Mucosa of gallbladder (tissue), 1 donor: ENCODE measurements around the gene ZBTB16. TPM values are rescaled to one million over a fixed set of nuclear protein-coding genes. Genes with fewer than 3 reads are reported as not detected.

Experiments
- DNase-seq: peaks from one replicate; pipeline ENCODE4 v3.0.0-alpha.2; 2020; ENCODE audit warnings: low spot score
- total RNA-seq: library from RNA; stranded (reverse); gene quantifications from one replicate; pipeline ENCODE4 v1.2.1, GENCODE V29; 2021
- donor health status: DM: no; HTN: no; CAD: no.

Gene ZBTB16
- total RNA-seq, 1 donor from 2014 or later = 85.4 TPM

DNA sequence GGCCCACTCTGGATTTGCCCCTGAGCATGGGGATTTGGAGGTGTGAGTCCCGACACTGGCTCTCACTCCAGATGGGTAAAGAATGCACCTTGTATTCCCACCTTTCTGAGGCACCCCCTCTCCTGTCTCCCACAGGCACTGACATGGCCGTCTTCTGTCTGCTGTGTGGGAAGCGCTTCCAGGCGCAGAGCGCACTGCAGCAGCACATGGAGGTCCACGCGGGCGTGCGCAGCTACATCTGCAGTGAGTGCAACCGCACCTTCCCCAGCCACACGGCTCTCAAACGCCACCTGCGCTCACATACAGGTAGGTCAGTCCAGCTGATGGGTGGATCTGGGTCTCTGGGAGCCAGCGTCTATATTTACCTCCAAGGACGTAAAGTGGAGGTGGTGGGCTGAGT is 182.5 kb downstream of the ZBTB16 start:
- DNase-seq = no peak

DNA sequence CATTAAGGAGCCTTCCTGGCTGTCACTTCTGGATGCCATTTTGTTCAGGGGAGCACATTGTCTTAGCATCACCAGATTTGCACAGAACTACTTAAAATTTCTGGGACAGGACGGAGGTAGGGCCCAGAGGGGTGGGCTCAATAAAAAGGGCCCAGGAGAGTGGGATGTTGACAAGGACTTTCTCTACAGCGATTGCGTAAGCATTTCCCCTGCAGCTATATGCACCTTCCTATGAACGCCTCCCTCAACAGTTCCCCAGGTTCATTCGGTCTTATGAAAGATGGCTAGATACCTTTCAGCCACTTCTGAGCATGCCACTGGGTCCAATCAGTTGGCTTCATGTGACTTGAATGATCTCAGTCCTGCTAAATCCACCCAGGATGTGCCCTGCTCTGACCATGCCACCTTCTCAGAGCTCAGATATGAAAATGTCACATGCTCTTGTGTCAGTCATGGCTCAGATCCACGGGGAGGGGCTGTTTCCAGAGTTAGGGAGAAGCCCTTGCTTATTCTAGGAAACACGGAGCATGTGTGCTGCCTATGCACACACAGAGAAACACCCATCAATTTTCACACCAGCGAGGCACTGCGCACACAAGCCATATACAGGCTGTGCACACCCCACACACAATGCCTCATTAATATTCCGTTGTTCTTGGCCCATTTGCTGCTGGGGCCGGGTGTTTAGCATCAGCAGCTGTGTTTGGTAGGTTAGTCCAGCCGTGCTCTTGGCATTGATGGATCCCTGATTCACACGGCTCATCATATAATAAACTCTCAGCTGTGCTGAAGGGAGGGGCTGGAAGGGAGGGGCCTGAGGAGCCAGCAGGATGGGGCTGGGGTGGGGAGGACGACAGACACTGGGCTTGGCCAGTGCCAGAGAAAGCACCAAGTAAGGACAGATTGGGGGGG is 184.2 kb downstream of the ZBTB16 start:
- DNase-seq = no peak

DNA sequence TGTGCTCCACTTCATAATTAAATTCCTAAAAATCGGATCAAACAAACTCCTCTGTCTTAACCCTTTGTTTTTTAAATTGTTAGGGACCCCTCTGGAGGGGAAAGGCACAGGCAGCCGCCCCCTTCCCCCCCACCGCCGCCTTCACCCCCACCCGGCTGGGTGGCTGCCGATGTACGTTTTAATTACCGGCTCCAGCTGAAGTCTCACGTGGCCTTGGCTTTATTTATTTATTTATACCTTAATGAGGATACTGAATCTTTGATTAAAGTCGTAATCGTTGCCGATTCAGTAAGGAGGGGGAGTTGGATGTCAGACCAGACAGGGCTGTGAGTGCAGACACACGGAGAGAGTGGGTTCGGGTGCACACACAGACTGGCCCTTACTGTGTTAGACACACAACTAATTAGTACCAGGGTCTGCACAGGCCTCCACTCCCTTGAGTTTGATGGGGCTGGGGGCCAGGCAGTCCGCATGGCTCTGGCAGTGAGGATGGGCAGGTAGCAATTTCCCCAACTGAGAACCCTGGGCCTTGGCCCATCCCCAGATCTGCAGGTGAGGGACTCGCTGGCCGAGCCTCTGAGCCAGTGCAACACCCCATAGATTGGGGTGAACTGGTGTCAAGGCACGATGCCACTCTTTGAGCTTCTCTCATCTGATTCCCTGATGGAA is 185.3 kb downstream of the ZBTB16 start:
- no peak for DNase-seq

DNA sequence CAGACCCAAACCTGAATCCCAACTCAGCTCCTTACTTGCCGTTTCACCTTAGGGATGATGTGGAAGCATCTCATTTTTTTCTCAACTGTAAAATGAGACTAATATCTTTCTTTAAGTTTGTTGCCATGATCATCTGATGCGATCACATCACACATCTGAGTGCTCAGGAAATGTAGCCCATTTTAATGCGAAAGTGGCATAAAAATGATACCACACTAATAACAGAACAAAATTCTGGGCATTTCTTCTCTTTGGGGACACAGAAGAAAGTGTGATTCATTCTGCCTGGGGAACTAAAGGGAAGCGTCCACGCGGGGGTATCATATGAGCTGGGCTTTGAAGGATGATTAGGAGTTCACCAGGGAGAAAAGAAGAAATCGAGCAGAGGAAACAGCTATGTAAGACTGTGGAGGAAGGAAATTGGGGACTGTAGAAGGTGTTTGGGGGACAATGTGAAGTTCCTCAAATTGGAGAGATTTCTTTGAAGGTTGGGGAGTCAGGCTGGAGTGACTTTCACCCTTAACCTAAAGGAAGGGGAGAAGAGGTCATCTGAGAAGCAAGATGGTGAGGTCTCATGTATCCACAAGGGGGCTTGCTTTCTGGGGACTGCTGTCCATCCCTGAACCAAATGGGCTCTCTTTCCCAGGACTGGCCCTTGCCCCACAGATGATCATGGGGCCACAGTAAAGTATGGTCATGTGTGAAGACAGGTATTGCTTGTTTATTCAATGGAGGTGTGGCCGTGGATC is 187.0 kb downstream of the ZBTB16 start:
- no peak for DNase-seq

DNA sequence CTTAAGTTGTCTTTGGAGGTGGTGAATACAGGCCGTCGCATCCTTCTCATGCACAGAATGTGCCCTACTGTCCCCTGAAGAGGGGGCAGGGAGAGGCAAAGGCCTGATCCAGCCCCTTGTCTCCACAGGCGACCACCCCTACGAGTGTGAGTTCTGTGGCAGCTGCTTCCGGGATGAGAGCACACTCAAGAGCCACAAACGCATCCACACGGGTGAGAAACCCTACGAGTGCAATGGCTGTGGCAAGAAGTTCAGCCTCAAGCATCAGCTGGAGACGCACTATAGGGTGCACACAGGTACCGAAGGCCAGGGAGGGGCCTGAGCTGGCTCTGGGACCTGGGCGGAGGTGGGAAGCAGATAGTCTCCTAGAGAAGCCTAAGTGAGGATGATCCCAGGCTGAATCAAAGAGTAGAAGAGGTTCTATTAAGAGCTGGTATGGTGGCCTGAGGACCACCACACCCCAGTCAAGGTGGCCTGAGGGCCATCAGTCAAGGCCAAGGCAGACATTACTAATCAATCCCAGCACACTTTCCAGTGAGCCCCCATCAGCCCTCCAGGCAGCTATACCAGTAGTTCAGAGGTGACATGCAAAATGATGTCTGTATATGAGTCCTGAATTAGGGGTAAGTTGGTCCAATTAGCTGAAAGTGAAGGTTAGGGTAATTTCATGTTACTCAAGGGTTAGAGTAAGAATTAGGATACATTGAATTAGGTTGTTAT is 187.7 kb downstream of the ZBTB16 start:
- no peak for DNase-seq

DNA sequence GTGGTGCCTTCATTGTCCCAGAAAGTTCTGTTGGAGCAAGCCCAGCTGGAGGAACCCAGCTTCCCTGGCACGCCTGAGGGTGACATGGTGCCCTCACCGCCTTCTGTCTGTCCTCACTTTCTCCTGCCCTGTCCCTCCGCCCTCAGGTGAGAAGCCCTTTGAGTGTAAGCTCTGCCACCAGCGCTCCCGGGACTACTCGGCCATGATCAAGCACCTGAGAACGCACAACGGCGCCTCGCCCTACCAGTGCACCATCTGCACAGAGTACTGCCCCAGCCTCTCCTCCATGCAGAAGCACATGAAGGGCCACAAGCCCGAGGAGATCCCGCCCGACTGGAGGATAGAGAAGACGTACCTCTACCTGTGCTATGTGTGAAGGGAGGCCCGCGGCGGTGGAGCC is 190.7 kb downstream of the ZBTB16 start:
- DNase-seq = no peak

DNA sequence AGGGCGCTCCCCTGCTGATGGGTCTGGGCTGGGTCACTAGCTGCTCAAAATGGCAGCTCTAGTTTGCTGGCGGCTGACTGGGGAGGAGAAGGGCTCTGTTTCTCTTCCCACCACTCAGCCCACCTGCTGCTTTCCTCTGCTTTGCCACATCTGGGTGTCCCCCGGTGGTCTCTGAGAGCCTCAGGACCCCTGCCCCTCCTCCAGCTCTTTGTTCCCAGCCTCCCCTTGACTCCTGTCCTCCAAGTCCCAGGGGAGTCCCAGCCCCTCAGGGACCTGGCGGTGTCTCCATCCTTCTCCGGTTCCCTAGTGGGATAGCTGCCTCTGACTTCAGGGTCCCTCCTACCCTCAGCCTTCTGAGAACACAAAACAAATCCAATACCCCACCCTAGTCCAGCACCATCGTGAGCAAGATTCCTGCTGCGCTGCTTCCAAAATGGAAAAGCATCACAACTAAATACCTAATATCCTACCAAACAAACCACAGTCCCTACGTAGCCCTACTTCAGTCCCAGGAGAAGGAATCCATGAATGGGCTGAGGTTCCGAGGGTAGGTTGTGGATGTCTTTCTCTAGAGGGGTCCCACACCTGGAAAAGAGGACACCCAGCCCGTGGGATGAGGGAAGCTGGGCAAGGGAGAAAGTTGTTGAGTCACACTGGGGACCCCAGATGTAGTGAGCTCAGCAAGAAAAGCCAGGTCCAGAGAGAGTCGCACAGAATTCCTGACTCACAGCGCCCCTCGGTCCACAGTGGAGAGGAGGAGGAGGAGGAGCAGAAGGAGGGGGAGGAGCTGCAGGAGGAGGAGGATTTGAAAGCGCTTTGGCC is 191.7 kb downstream of the ZBTB16 start:
- no peak for DNase-seq

DNA sequence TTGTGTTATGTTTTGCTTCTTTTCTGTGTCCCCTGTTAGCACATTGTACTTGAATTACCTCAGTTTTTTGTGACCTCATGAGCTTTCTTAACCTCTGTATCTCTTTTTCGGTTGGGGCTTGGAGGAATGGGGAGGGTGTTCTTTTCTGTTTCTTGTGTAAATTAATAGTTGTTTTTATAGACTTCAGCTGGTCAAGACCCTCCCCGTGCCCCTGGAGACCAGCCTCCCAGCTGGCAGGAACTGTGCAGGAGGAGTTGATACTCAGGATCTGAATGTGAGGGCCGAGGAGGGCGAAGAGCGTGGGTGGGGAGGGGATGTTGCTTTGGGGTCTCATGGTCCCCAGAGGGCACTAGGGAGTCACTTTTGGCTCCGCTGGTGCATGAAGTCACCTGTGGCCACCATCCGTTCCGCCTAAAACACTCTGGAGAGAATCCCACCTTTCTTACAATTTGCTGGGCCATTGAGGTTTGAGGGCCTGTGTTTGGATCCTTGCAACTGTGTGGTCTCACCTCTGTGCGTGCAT is 192.4 kb downstream of the ZBTB16 start:
- DNase-seq = no peak

DNA sequence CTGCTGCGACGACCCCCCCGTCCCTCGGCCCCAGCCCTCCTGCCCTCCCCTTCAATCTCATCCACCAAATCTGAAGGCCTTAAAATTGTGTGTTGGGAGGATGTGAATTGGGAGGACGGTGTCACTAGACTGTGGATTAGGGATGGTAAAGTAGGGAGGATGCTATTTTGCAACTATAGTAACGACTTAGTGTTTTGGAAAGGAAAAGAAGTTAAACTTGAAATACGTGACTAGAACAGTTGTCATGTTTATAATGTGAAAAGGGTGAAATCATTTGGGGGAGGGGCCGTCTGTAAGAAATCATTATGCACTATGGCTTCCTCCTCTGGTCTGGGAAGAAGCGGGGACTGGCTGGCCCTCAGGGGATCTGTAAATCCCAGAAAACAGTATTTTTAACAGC is 193.3 kb downstream of the ZBTB16 start:
- no peak for DNase-seq

DNA sequence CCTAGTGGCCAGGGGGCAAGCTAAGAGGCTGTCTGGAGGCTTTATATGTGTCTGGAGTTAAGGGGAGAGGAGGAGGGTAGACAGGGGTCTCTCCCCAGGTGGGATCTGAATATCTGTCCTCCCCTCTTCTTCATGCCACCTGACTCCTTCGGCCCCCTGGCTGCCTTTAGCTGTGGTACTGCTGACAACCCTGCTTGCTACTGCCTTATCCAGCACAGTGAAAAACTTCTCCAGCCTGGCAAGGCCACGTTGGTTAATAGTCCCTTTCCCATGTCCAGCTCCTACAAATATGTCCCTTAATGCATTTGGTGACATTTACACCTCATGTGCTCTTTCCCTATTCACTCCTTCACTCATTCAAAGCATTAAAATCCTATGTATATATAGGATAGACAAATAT is 194.3 kb downstream of the ZBTB16 start:
- DNase-seq = no peak

DNA sequence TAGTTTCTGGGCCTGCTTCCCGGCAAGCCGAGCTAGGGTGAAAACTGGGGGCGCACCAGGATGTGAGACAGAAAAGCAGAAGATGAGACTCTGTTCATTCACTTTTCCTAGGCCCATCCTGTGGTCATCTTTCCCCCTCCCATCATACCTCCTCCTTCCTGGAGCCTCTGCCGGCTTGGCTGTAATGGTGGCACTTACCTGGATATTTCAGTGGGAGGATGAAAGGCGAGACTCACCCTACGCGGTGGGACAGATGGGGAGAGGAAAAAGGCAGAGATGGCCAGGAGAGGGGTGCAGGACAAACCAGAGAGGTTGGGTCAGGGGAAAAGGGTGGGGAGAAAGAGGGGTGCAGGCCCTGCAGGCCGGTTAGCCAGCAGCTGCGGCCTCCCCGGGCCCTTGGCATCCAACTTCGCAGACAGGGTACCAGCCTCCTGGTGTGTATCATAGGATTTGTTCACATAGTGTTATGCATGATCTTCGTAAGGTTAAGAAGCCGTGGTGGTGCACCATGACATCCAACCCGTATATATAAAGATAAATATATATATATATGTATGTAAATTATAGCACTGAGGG is 195.1 kb downstream of the ZBTB16 start:
- no peak for DNase-seq

DNA sequence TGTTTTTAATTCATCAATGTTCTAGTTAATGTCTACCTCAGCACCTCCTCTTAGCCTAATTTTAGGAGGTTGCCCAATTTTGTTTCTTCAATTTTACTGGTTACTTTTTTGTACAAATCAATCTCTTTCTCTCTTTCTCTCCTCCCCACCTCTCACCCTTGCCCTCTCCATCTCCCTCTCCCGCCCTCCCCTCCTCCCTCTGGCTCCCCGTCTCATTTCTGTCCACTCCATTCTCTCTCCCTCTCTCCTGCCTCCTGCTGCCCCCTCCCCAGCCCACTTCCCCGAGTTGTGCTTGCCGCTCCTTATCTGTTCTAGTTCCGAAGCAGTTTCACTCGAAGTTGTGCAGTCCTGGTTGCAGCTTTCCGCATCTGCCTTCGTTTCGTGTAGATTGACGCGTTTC is 195.8 kb downstream of the ZBTB16 start:
- no peak for DNase-seq

DNA sequence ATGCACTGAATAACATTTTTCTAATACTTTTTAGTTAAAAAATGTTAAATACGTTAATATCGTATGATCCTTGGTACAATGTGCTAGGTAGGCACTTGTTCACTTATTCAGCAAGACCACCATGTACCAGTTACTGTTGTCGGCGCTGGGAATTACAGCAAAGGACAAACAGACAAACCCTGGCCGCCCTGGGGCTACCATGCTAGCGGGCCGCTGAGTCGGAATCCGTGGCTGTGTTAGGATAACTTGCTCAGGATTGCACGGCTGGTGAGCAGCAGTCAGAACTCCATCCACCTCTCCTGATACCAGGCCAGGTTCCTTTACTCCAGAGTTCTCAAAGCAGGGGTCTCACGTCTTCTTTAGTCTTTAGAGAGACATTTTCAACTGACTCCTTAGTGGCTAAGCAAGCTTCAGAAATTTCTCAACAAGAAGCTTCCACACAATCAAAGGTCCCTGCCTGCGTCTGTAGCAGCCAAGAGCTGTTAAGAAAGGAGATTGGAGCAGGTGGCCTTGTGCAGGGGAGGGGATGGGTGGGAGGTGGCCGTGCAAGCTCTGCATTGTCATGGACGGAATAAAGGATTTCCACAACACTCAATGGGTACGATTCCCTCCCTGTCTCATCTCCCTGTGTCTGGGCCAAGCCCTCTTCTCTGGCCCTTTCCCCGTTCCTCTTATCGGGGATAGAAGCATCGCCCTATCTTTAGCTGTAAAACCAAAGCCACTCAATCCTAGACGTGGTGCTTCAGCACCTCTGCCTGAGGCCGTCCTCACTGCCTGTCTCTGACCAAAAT is 196.9 kb downstream of the ZBTB16 start:
- no peak for DNase-seq

DNA sequence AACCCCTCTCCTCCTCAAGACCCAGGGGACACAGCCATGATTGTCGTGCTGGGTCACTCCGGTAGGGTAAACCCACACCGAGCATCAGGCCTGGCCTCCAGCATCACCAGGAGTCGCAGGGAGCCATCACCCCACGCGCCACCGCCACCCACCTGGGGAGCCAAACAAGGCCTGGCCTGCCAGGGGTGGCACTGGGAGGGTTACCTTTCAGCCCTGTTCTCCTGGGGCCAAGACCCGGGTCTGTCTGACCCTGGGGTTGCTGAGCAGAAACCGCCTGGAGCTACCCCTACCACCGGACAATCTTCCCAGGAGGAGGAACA is 197.4 kb downstream of the ZBTB16 start:
- no peak for DNase-seq

DNA sequence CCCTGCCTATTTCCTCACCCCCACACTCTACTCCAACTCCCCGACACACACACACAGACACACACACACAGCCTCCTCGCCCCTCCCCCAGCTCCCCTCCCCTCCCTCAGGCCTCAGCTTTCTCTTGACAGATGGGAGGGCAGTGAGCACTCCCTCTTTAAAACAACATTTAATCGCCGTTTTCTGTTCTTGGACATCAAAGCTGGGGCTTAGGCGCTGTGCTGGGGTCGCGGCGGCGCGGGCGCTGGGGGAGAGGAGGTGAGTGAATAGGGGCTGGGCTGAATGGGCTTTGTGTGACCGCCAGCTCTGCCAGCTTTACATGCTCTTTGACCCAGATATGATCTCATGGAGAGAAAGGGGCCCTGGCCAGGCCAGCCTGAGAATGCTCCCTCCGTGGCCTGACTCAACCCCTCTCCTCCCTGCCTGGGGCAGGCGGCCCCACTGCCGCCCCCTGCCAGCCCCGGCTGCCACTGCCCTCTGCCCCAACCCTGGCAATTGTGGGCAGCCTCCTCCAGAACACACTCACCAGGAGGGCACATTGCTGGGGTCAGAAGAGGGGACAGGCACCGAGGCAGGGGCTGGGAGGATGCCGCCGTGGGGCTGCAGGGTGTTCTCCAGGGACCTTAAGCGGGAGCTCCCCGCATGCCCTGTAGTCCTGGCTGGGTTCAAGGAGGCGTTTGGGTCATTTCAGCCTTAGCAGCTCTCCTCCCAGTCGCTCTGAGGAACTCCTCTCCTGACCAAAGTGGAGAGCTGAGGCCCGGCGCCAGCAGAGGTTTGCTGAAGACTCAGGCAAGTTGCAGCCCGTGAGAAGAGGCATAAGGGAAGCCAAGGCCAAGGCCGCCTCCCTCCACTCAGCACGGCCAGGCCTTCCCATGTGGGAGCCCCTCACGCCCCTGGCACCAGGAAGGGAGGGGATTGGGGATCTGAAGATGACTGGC is 198.4 kb downstream of the ZBTB16 start:
- no peak for DNase-seq

DNA sequence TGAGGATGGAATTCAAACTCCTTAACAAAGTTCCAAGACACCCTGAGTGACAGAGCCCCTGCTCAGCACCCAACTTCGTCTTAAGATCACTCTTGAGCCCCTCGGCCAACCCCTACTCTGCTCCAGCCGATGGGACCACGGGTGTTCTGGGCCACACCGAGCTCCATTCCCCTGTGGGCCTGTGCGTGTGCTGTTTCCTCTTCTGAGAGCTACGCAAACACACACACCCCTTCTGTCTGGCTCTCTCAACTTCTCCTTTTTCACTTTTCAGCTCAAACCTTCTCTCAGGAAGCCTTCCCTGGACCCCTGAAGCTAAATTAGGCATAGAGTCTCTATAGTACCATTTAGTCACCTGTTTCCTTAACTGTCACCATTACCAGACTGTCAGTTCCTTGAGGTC is 199.2 kb downstream of the ZBTB16 start:
- no peak for DNase-seq

DNA sequence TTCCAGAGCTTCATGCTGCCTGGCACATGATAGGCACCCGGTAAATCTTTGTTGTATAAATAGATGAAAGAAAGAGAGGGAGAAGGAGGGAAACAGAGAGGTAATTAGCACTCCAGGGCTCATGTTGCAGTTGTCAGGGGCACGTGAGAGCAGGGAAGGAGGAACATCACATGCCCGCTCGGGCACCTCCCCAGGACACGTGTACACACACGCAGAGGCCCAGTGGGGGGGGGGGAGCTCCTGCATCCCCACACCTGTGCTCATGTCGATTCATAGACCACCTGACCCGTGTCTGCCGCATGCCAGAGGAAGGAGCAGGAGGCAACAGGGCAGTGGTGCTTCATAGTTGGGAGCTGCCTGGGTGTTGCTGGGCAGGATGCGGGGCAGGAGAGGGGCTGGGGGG is 199.6 kb downstream of the ZBTB16 start:
- DNase-seq = no peak

DNA sequence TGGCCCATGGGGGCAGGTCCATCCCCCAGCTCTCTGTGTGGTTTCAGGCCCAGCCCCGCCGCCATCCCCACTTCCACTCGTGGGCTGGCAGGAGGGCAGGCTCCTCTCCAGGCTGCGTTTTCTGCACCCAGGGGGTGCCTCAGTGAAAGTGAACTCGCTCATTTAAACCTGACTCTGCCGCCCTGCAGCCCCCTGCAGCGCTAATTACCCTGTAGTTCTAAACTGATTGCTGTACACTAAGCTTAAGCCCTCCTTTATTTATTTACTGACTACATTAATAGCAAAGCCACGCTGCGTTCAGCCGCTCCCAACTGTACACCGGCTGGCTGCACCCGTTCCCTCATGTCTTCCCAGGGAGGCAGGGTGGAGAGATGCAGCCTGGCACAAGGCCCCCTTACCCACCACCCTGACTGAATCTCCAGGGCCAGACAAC is 200.1 kb downstream of the ZBTB16 start:
- no peak for DNase-seq

DNA sequence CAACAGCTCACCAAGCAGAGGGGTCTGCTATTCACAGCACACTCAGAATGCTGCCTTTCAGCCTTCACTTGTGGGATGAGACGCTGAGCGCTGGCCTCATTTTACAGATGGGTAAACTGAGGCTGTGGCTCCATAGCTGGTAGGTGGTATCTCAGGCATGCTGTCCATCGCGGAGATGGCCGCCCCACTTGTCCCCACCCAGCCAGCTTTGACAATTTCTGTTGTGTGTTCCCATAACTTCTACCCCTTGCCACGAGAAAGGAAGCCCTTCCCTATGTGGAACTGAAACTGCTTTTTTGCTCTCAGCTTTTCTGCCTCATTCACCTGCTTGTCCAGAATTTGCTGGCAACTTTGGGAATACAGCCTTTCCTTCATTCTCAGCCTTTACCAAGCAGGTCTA is 200.6 kb downstream of the ZBTB16 start:
- no peak for DNase-seq
